H9 (cell line): ENCODE data around the gene RAB43. TPM values are rescaled to one million over a fixed set of nuclear protein-coding genes. Genes with fewer than 3 reads are reported as not detected.
"Not testable (repeated sequence)": the region's sequence is repeated elsewhere in the genome, so short reads cannot be mapped to it uniquely, and the experiment has no call there.

Experiments
- DNase-seq: peaks from one replicate; pipeline ENCODE4 v3.0.0-alpha.2; 2017
- H2AFZ ChIP-seq: one replicate; pipeline ENCODE4 v1.6.1; 2013; ENCODE audit warnings: mild to moderate bottlenecking, low read length, control low read depth, moderate library complexity
- H2AK5ac ChIP-seq: 2 replicates; pipeline ENCODE4 v1.6.1; 2013; ENCODE audit warnings: low read length, control low read depth, mixed read lengths; ENCODE audit not compliant: insufficient read length
- H2BK120ac ChIP-seq: one replicate; pipeline ENCODE4 v1.6.1; 2013; ENCODE audit warnings: low read depth, mild to moderate bottlenecking, low read length, control low read depth, inconsistent platforms; ENCODE audit not compliant: poor library complexity, severe bottlenecking
- H2BK12ac ChIP-seq: 2 replicates; pipeline ENCODE4 v1.6.1; 2013; ENCODE audit warnings: low read length, control low read depth, mixed read lengths, low read depth; ENCODE audit not compliant: insufficient read length
- H2BK15ac ChIP-seq: 2 replicates; pipeline ENCODE4 v1.6.1; 2013; ENCODE audit warnings: low read depth, low read length, control low read depth
- H2BK20ac ChIP-seq: one replicate; pipeline ENCODE4 v1.6.1; 2013; ENCODE audit warnings: low read depth, mild to moderate bottlenecking, low read length, control low read depth, inconsistent platforms; ENCODE audit not compliant: poor library complexity, severe bottlenecking
- H2BK5ac ChIP-seq: 2 replicates; pipeline ENCODE4 v1.6.1; 2013; ENCODE audit warnings: low read length, control low read depth, mixed read lengths; ENCODE audit not compliant: insufficient read length
- H3K14ac ChIP-seq: 2 replicates; pipeline ENCODE4 v1.6.1; 2013; ENCODE audit warnings: low read length, control low read depth; ENCODE audit not compliant: insufficient read depth
- H3K18ac ChIP-seq: 2 replicates; pipeline ENCODE4 v1.6.1; 2013; ENCODE audit warnings: low read depth, mild to moderate bottlenecking, mixed read lengths, low read length, control low read depth; ENCODE audit not compliant: insufficient read length
- H3K23ac ChIP-seq: 2 replicates; pipeline ENCODE4 v1.6.1; 2013; ENCODE audit warnings: low read length, control low read depth, mixed read lengths, low read depth; ENCODE audit not compliant: insufficient read length
- H3K23me2 ChIP-seq: 2 replicates; pipeline ENCODE4 v1.6.1; 2013; ENCODE audit warnings: low read depth, mild to moderate bottlenecking, mixed read lengths, low read length, control low read depth; ENCODE audit not compliant: insufficient read length, poor library complexity, severe bottlenecking
- H3K27ac ChIP-seq: 2 replicates; pipeline ENCODE4 v1.5.1; 2013; ENCODE audit warnings: low read length, control low read depth, mixed read lengths, low read depth; ENCODE audit not compliant: insufficient read length
- H3K27me3 ChIP-seq: 2 replicates; pipeline ENCODE4 v1.6.1; 2013; ENCODE audit warnings: low read length, control low read depth, inconsistent platforms; ENCODE audit not compliant: insufficient read depth
- H3K4ac ChIP-seq: 2 replicates; pipeline ENCODE4 v1.6.1; 2013; ENCODE audit warnings: low read depth, mild to moderate bottlenecking, control low read depth, inconsistent platforms, low read length, moderate library complexity
- H3K4me1 ChIP-seq: 2 replicates; pipeline ENCODE4 v1.6.1; 2013; ENCODE audit warnings: low read length, control low read depth, inconsistent platforms; ENCODE audit not compliant: insufficient read depth
- H3K4me2 ChIP-seq: 2 replicates; pipeline ENCODE4 v1.6.1; 2013; ENCODE audit warnings: low read length, control low read depth, mixed read lengths; ENCODE audit not compliant: insufficient read length, insufficient read depth
- H3K56ac ChIP-seq: 2 replicates; pipeline ENCODE4 v1.6.1; 2013; ENCODE audit warnings: low read depth, mild to moderate bottlenecking, mixed read lengths, low read length, control low read depth; ENCODE audit not compliant: insufficient read length
- H3K79me1 ChIP-seq: 2 replicates; pipeline ENCODE4 v1.6.1; 2013; ENCODE audit warnings: low read depth, mild to moderate bottlenecking, moderate library complexity, low read length, control low read depth, inconsistent platforms; ENCODE audit not compliant: insufficient read depth, poor library complexity, severe bottlenecking
- H3K79me2 ChIP-seq: 2 replicates; pipeline ENCODE4 v1.6.1; 2013; ENCODE audit warnings: low read length, control low read depth, inconsistent platforms; ENCODE audit not compliant: insufficient read depth
- H3K9ac ChIP-seq: 2 replicates; pipeline ENCODE4 v1.6.1; 2013; ENCODE audit warnings: low read length, control low read depth, mixed read lengths; ENCODE audit not compliant: insufficient read length; ENCODE audit errors: extremely low read depth
- H3K9me3 ChIP-seq: one replicate; pipeline ENCODE4 v1.6.1; 2013; ENCODE audit warnings: low read depth, low read length, inconsistent platforms; ENCODE audit not compliant: control insufficient read depth
- H3T11ph ChIP-seq: one replicate; pipeline ENCODE4 v1.6.1; 2013; ENCODE audit warnings: mild to moderate bottlenecking, low read length, control low read depth, inconsistent platforms
- H4K20me1 ChIP-seq: one replicate; pipeline ENCODE4 v1.6.1; 2013; ENCODE audit not compliant: control insufficient read depth, insufficient read length, insufficient read depth
- H4K5ac ChIP-seq: 2 replicates; pipeline ENCODE4 v1.6.1; 2013; ENCODE audit warnings: low read depth, mild to moderate bottlenecking, mixed read lengths, low read length, control low read depth; ENCODE audit not compliant: insufficient read length
- H4K8ac ChIP-seq: replicated peaks from 2 replicates; pipeline ENCODE4 v1.6.1; 2013; ENCODE audit warnings: low read length, control low read depth, mixed read lengths, low read depth; ENCODE audit not compliant: insufficient read length
- H4K91ac ChIP-seq: 2 replicates; pipeline ENCODE4 v1.6.1; 2013; ENCODE audit warnings: low read depth, mild to moderate bottlenecking, moderate library complexity, mixed read lengths, low read length, control low read depth; ENCODE audit not compliant: insufficient read length
- H3K27ac Mint-ChIP-seq, 3 experiments: 2 replicates in 2 of 3; 3 replicates in 1 of 3; pipeline ENCODE4 v1.8.0; 2020 to 2021; ENCODE audit warnings: mixed read lengths in 3 of 3, mild to moderate bottlenecking in 1 of 3, moderate library complexity in 1 of 3
- H3K27me3 Mint-ChIP-seq: 2 replicates; pipeline ENCODE4 v1.8.0; 2021; ENCODE audit warnings: low read depth, mild to moderate bottlenecking, moderate library complexity, mixed read lengths
- H3K36me3 Mint-ChIP-seq, 3 experiments: 2 replicates in 2 of 3; 3 replicates in 1 of 3; pipeline ENCODE4 v1.8.0; 2020 to 2021; ENCODE audit warnings: low read depth in 3 of 3, mixed read lengths in 3 of 3; ENCODE audit not compliant: insufficient read depth in 1 of 3
- H3K4me1 Mint-ChIP-seq, 2 experiments: 2 replicates each; pipeline ENCODE4 v1.8.0; 2020; ENCODE audit warnings: mixed read lengths in 2 of 2
- H3K4me3 Mint-ChIP-seq, 2 experiments: 2 replicates in 1 of 2; 3 replicates in 1 of 2; pipeline ENCODE4 v1.8.0; 2020 to 2021; ENCODE audit warnings: mild to moderate bottlenecking in 2 of 2, mixed read lengths in 2 of 2, moderate library complexity in 1 of 2
- H3K9me3 Mint-ChIP-seq, 2 experiments: 2 replicates in 1 of 2; 3 replicates in 1 of 2; pipeline ENCODE4 v1.8.0; 2020; ENCODE audit warnings: mild to moderate bottlenecking in 2 of 2, mixed read lengths in 2 of 2, moderate library complexity in 1 of 2
- CTCF ChIP-seq: fragments of 200-600 bp; sonication (generic); conservative IDR thresholded peaks from 3 replicates; pipeline ENCODE4 v1.8.0; 2021; ENCODE audit warnings: antibody characterized with exemption, mild to moderate bottlenecking
- WGBS: extraction: QIAGEN DNeasy Blood & Tissue Kit; methylation state at CpG from one replicate; pipeline ENCODE4 v1.1.7; 2013; ENCODE audit warnings: missing lambda C conversion rate, low lambda C conversion rate, mixed read lengths; ENCODE audit not compliant: insufficient read length; ENCODE audit errors: extremely low coverage; 5-methylcytosine and 5-hydroxymethylcytosine counted together
- total RNA-seq: library from RNA; stranded (reverse); gene quantifications from 2 replicates; pipeline ENCODE4 v1.2.1, GENCODE V29; 2021

RAB43 gene
- total RNA-seq, 1 experiment from 2014 or later: 13.6 TPM

- Mint-ChIP-seq H3K27ac (no peak overlapping the region), H3K27me3 (no peaks in the 10 kb centered on the region; the same call in 1 of the 2 replicates), H3K36me3 (peaks cover 4 to 9% (median 6%) of the 10 kb centered on the region in 3 experiments; a peak in 5 of 7 replicates), H3K4me3 (no peak overlapping the region), H3K9me3 (no peaks in the 10 kb centered on the region), H3K4me1 (peaks cover 19 to 27% of the 10 kb centered on the region in 2 experiments)
- H3K27me3 ChIP-seq: no peaks in the 10 kb centered on the region
- no peak overlapping the region for H4K8ac ChIP-seq
- no peak overlapping the region for H3K14ac ChIP-seq
- no peak overlapping the region for H3K4ac ChIP-seq
- H4K5ac ChIP-seq: no peak overlapping the region
- no peaks in the 10 kb centered on the region for H4K20me1 ChIP-seq
- no CpG with 5 or more reads among the region's 3 CpGs for WGBS
- H3K23me2 ChIP-seq: no peaks in the 10 kb centered on the region
- H3K9ac ChIP-seq: no peak overlapping the region
- H3K27ac ChIP-seq: no peak overlapping the region
- no peak overlapping the region for H3K23ac ChIP-seq
- H3K9me3 ChIP-seq: no peaks in the 10 kb centered on the region
- H3K4me1 ChIP-seq: peaks cover 12% of the 10 kb centered on the region; the same call in 1 of the 2 replicates
- no peak overlapping the region for H3T11ph ChIP-seq
- no peak overlapping the region for H3K4me2 ChIP-seq
- H3K79me2 ChIP-seq: peaks cover 4% of the 10 kb centered on the region; the same call in 1 of the 2 replicates
- H4K91ac ChIP-seq: no peak overlapping the region
- H2BK120ac ChIP-seq: no peak overlapping the region
- TF ChIP-seq CTCF: no peak
- no peak overlapping the region for H3K18ac ChIP-seq
- no peak for DNase-seq
- no peak overlapping the region for H2AK5ac ChIP-seq
- no peak overlapping the region for H2BK15ac ChIP-seq
- no peaks in the 10 kb centered on the region for H3K79me1 ChIP-seq
- H2BK5ac ChIP-seq: no peak overlapping the region
- H3K56ac ChIP-seq: no peak overlapping the region
- no peak overlapping the region for H2BK12ac ChIP-seq
- no peak overlapping the region for H2BK20ac ChIP-seq
- no peak overlapping the region for H2AFZ ChIP-seq
These were observed 9.1 kb downstream of the RAB43 start for GRCh38 chr3:129112308-129113052.

- no CpG with 5 or more reads among the region's 10 CpGs for WGBS
- not testable (repeated sequence) for H3K27me3 Mint-ChIP-seq
These were observed 10.4 kb downstream of the RAB43 start for GRCh38 chr3:129111076-129111780.

More at GRCh38 chr3:129111076-129111780, 10.4 kb downstream of the RAB43 start:
- H3K27ac Mint-ChIP-seq, H3K9me3 Mint-ChIP-seq, H3K23ac ChIP-seq, H4K8ac ChIP-seq, H2BK15ac ChIP-seq, H2BK12ac ChIP-seq, H3K4me2 ChIP-seq, H4K20me1 ChIP-seq, H3K36me3 Mint-ChIP-seq, H3K9me3 ChIP-seq, H3K27ac ChIP-seq, H2BK5ac ChIP-seq, H3K56ac ChIP-seq, H3K14ac ChIP-seq, H3K9ac ChIP-seq, H3K79me1 ChIP-seq, H4K91ac ChIP-seq, H3K4me1 ChIP-seq, H2AK5ac ChIP-seq, DNase-seq, H2BK20ac ChIP-seq, H3K23me2 ChIP-seq, H2AFZ ChIP-seq, H3K4ac ChIP-seq, H3T11ph ChIP-seq, H3K18ac ChIP-seq, H2BK120ac ChIP-seq, H4K5ac ChIP-seq, H3K27me3 ChIP-seq, H3K79me2 ChIP-seq, H3K4me3 Mint-ChIP-seq: not testable (repeated sequence)
- peaks cover 14 to 17% of the 10 kb centered on the region in 2 experiments for H3K4me1 Mint-ChIP-seq
